Activated CD4-positive, alpha-beta T cell treated with anti-CD3 and anti-CD28 coated beads, Interleukin-2, amount 10 ng/mL, durations not matched to agents 24 days and 14 days (primary cell): Measurements from ENCODE around the gene HSF2. TPM values are rescaled to one million over a fixed set of nuclear protein-coding genes. Genes with fewer than 3 reads are reported as not detected.

Experiments used
- DNase-seq: peaks from one replicate; pipeline ENCODE4 v3.0.0; 2022
- H3K27ac Mint-ChIP-seq: one replicate; pipeline ENCODE4 v1.8.0; 2022; ENCODE audit warnings: mild to moderate bottlenecking, mixed read lengths
- H3K27me3 Mint-ChIP-seq: one replicate; pipeline ENCODE4 v1.8.0; 2022; ENCODE audit warnings: mixed read lengths
- H3K36me3 Mint-ChIP-seq: one replicate; pipeline ENCODE4 v1.8.0; 2022; ENCODE audit warnings: low read depth, mild to moderate bottlenecking, mixed read lengths
- H3K4me1 Mint-ChIP-seq: one replicate; pipeline ENCODE4 v1.8.0; 2021; ENCODE audit warnings: mixed read lengths
- H3K4me3 Mint-ChIP-seq: one replicate; pipeline ENCODE4 v1.8.0; 2022; ENCODE audit warnings: mild to moderate bottlenecking, moderate library complexity, mixed read lengths
- H3K9me3 Mint-ChIP-seq: one replicate; pipeline ENCODE4 v1.8.0; 2021; ENCODE audit warnings: mixed read lengths
- intact Hi-C: fragments of 100-400 bp; cut with micrococcal nuclease; formaldehyde crosslinking; loops from one replicate; pipeline ENCODE4 v1.15.1; 2023
- total RNA-seq: library from RNA; stranded (reverse); gene quantifications from 2 replicates; pipeline ENCODE4 v1.2.3, GENCODE V29; 2022

The HSF2 gene
- total RNA-seq, 1 donor from 2014 or later = 15.3 TPM

- no peaks in the 10 kb centered on the region for H3K27me3 Mint-ChIP-seq
- peaks cover 31% of the 10 kb centered on the region for H3K36me3 Mint-ChIP-seq
- no peak overlapping the region for H3K27ac Mint-ChIP-seq
- peaks cover 8% of the 10 kb centered on the region for H3K9me3 Mint-ChIP-seq
- no peak overlapping the region for H3K4me3 Mint-ChIP-seq
- DNase-seq = no peak
- intact Hi-C loops = loop anchor here (1.0 kb wide), 1 partner anchor 7 kb away; no protein-coding TSS in a partner anchor
- H3K4me1 Mint-ChIP-seq = peaks cover 30% of the 10 kb centered on the region
These were observed 8.3 kb downstream of the HSF2 start for GRCh38 chr6:122407712-122408111.

GRCh38 chr6:122408240-122408639, 8.8 kb downstream of the HSF2 start:
- intact Hi-C loops = loop anchor here (1.0 kb wide), 1 partner anchor 8 kb away; no protein-coding TSS in a partner anchor
- peaks cover 8% of the 10 kb centered on the region for H3K9me3 Mint-ChIP-seq
- no peaks in the 10 kb centered on the region for H3K27me3 Mint-ChIP-seq
- H3K27ac Mint-ChIP-seq = no peak overlapping the region
- peak overlapping the region; percentile 74 for H3K4me3 Mint-ChIP-seq
- DNase-seq = no peak
- H3K4me1 Mint-ChIP-seq = peaks cover 29% of the 10 kb centered on the region
- peaks cover 32% of the 10 kb centered on the region for H3K36me3 Mint-ChIP-seq

- Mint-ChIP-seq H3K4me3 (peak overlapping the region; percentile 74), H3K36me3 (peaks cover 36% of the 10 kb centered on the region), H3K27me3 (no peaks in the 10 kb centered on the region), H3K27ac (peak overlapping the region; percentile 68), H3K9me3 (peaks cover 8% of the 10 kb centered on the region), H3K4me1 (peaks cover 27% of the 10 kb centered on the region)
- no peak for DNase-seq
- intact Hi-C loops = loop anchor here (1.0 kb wide), 1 partner anchor 9 kb away; no protein-coding TSS in a partner anchor
These were observed 9.4 kb downstream of the HSF2 start for GRCh38 chr6:122408702-122409458.

GRCh38 chr6:122412001-122412400, 12.5 kb downstream of the HSF2 start:
- no peaks in the 10 kb centered on the region for H3K27me3 Mint-ChIP-seq
- H3K36me3 Mint-ChIP-seq = peaks cover 38% of the 10 kb centered on the region
- peaks cover 19% of the 10 kb centered on the region for H3K4me1 Mint-ChIP-seq
- no peak overlapping the region for H3K27ac Mint-ChIP-seq
- intact Hi-C loops = no loop called here
- no peak overlapping the region for H3K4me3 Mint-ChIP-seq
- peaks cover 8% of the 10 kb centered on the region for H3K9me3 Mint-ChIP-seq
- no peak for DNase-seq

GRCh38 chr6:122416825-122417224, 17.4 kb downstream of the HSF2 start:
- intact Hi-C loops = no loop called here
- Mint-ChIP-seq H3K27ac (no peak overlapping the region), H3K27me3 (no peaks in the 10 kb centered on the region), H3K9me3 (no peaks in the 10 kb centered on the region), H3K4me1 (no peaks in the 10 kb centered on the region), H3K36me3 (peaks cover 34% of the 10 kb centered on the region), H3K4me3 (no peak overlapping the region)
- no peak for DNase-seq

GRCh38 chr6:122422003-122422402, 22.6 kb downstream of the HSF2 start:
- Mint-ChIP-seq H3K27me3 (no peaks in the 10 kb centered on the region), H3K9me3 (no peaks in the 10 kb centered on the region), H3K36me3 (peaks cover 45% of the 10 kb centered on the region), H3K27ac (no peak overlapping the region), H3K4me3 (no peak overlapping the region), H3K4me1 (peaks cover 4% of the 10 kb centered on the region)
- no peak for DNase-seq
- intact Hi-C loops = loop anchor here (2.0 kb wide), 1 partner anchor 23 kb away; the partner anchor contains the start of gene HSF2

GRCh38 chr6:122422614-122423267, 23.3 kb downstream of the HSF2 start:
- intact Hi-C loops = loop anchor here (2.0 kb wide), 1 partner anchor 24 kb away; the partner anchor contains the start of gene HSF2
- H3K4me3 Mint-ChIP-seq = no peak overlapping the region
- peaks cover 4% of the 10 kb centered on the region for H3K4me1 Mint-ChIP-seq
- no peaks in the 10 kb centered on the region for H3K9me3 Mint-ChIP-seq
- no peak overlapping the region for H3K27ac Mint-ChIP-seq
- no peak for DNase-seq
- H3K27me3 Mint-ChIP-seq = no peaks in the 10 kb centered on the region
- H3K36me3 Mint-ChIP-seq = peaks cover 47% of the 10 kb centered on the region

- intact Hi-C loops = loop anchor here (2.0 kb wide), 1 partner anchor 25 kb away; the partner anchor contains the start of gene HSF2
- H3K36me3 Mint-ChIP-seq = peaks cover 50% of the 10 kb centered on the region
- H3K4me1 Mint-ChIP-seq = peaks cover 4% of the 10 kb centered on the region
- no peak overlapping the region for H3K27ac Mint-ChIP-seq
- H3K27me3 Mint-ChIP-seq = no peaks in the 10 kb centered on the region
- H3K4me3 Mint-ChIP-seq = no peak overlapping the region
- no peak for DNase-seq
- H3K9me3 Mint-ChIP-seq = no peaks in the 10 kb centered on the region
These were observed 24.3 kb downstream of the HSF2 start for GRCh38 chr6:122423734-122424133.

GRCh38 chr6:122426597-122426996, 27.1 kb downstream of the HSF2 start:
- Mint-ChIP-seq H3K27me3 (no peaks in the 10 kb centered on the region), H3K27ac (no peak overlapping the region), H3K9me3 (no peaks in the 10 kb centered on the region), H3K4me1 (peaks cover 4% of the 10 kb centered on the region), H3K36me3 (peaks cover 56% of the 10 kb centered on the region), H3K4me3 (no peak overlapping the region)
- no peak for DNase-seq
- intact Hi-C loops = no loop called here

GRCh38 chr6:122428781-122429180, 29.3 kb downstream of the HSF2 start:
- intact Hi-C loops = no loop called here
- H3K9me3 Mint-ChIP-seq = no peaks in the 10 kb centered on the region
- no peak for DNase-seq
- no peaks in the 10 kb centered on the region for H3K27me3 Mint-ChIP-seq
- peaks cover 4% of the 10 kb centered on the region for H3K4me1 Mint-ChIP-seq
- H3K27ac Mint-ChIP-seq = no peak overlapping the region
- H3K36me3 Mint-ChIP-seq = peaks cover 56% of the 10 kb centered on the region
- H3K4me3 Mint-ChIP-seq = no peak overlapping the region

GRCh38 chr6:122429323-122429722, 29.9 kb downstream of the HSF2 start:
- intact Hi-C loops = no loop called here

GRCh38 chr6:122431780-122432179, 32.3 kb downstream of the HSF2 start:
- DNase-seq = no peak
- Mint-ChIP-seq H3K27me3 (no peaks in the 10 kb centered on the region), H3K27ac (no peak overlapping the region), H3K9me3 (no peaks in the 10 kb centered on the region), H3K36me3 (peaks cover 47% of the 10 kb centered on the region), H3K4me1 (peaks cover 4% of the 10 kb centered on the region), H3K4me3 (no peak overlapping the region)
- intact Hi-C loops = no loop called here

More at GRCh38 chr6:122429323-122429722, 29.9 kb downstream of the HSF2 start:
- DNase-seq = no peak
- Mint-ChIP-seq H3K27me3 (no peaks in the 10 kb centered on the region), H3K36me3 (peaks cover 53% of the 10 kb centered on the region), H3K9me3 (no peaks in the 10 kb centered on the region), H3K4me1 (peaks cover 4% of the 10 kb centered on the region), H3K27ac (no peak overlapping the region), H3K4me3 (no peak overlapping the region)

GRCh38 chr6:122432816-122433215, 33.4 kb downstream of the HSF2 start:
- no peak overlapping the region for H3K27ac Mint-ChIP-seq
- peaks cover 4% of the 10 kb centered on the region for H3K4me1 Mint-ChIP-seq
- intact Hi-C loops = no loop called here
- no peak for DNase-seq
- H3K36me3 Mint-ChIP-seq = peaks cover 49% of the 10 kb centered on the region
- H3K4me3 Mint-ChIP-seq = no peak overlapping the region
- no peaks in the 10 kb centered on the region for H3K9me3 Mint-ChIP-seq
- H3K27me3 Mint-ChIP-seq = no peaks in the 10 kb centered on the region

- Mint-ChIP-seq H3K27me3 (no peaks in the 10 kb centered on the region), H3K4me3 (no peak overlapping the region), H3K9me3 (peaks cover 22% of the 10 kb centered on the region), H3K4me1 (no peaks in the 10 kb centered on the region), H3K27ac (no peak overlapping the region), H3K36me3 (peaks cover 68% of the 10 kb centered on the region)
- intact Hi-C loops = loop anchor here (5.0 kb wide), 1 partner anchor 42 kb away; the partner anchor contains the start of gene HSF2
- no peak for DNase-seq
These were observed 39.5 kb downstream of the HSF2 start for GRCh38 chr6:122438975-122439374.
